Skin of body (tissue), 2 donors: ENCODE results near the gene SMO. TPM values are rescaled to one million over a fixed set of nuclear protein-coding genes. Genes with fewer than 3 reads are reported as not detected.

Experiments
- DNase-seq: peaks from one replicate; lab custom pipeline; 2025; lab: John Stamatoyannopoulos, UW
- total RNA-seq: library from RNA; depleted of rRNA; stranded (reverse); fragments of >200 nt; gene quantifications from one replicate; pipeline ENCODE4 v1.2.3, GENCODE V29; 2014

The SMO gene
- total RNA-seq = 28.8 TPM

GRCh38 chr7:129188372-129188891, at the start of gene SMO:
TSS of gene SMO (plus strand) at chr7:129188633. CDS start at chr7:129189152, 519 bp downstream.
- DNase-seq = peak; percentile 65

- no peak for DNase-seq
Observed at GRCh38 chr7:129143724-129144094, 44.7 kb upstream of the SMO start.

DNA sequence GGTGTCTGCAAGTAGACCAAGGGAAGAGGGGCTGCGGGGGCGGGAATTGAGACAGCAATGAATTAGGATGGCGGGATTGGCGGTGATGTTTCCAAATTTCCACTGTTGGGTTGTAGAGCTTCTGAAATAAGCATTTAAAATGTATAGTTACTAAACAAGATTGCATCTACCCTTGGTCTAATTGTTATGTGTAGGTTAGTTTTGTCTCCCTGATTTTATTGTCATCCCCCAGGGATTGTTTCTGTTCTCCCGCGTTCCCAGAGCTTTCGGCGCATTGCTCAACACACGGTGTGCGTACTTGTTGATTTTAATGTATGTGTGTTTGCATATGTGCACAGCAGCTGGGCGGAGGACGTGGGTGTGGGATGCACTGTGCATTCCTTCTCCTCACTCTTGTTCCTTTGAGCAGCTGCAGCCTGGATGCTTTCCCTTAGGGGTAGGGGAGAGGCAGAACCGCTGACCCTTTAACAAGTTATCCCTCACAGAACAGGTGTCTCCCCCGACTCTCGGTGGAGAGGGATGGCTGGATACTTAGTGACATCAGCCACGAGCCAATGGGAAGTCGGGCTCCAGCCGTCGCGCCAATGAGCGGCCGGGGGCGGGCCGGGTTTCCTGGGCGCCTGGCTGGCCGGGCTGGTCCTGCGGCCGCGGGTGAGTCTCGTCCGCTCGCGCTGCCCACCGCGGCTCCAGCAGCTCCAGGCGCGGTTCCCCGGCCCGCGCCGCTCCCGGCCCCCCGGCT, 44.2 kb upstream of the SMO start, which contains the start of gene TSPAN33:
TSPAN33 (plus strand) TSS at position 613 of the 739 bp plus-strand sequence. CDS start 274 bp downstream, outside the sequence.
- DNase-seq = peak; percentile 21

DNA sequence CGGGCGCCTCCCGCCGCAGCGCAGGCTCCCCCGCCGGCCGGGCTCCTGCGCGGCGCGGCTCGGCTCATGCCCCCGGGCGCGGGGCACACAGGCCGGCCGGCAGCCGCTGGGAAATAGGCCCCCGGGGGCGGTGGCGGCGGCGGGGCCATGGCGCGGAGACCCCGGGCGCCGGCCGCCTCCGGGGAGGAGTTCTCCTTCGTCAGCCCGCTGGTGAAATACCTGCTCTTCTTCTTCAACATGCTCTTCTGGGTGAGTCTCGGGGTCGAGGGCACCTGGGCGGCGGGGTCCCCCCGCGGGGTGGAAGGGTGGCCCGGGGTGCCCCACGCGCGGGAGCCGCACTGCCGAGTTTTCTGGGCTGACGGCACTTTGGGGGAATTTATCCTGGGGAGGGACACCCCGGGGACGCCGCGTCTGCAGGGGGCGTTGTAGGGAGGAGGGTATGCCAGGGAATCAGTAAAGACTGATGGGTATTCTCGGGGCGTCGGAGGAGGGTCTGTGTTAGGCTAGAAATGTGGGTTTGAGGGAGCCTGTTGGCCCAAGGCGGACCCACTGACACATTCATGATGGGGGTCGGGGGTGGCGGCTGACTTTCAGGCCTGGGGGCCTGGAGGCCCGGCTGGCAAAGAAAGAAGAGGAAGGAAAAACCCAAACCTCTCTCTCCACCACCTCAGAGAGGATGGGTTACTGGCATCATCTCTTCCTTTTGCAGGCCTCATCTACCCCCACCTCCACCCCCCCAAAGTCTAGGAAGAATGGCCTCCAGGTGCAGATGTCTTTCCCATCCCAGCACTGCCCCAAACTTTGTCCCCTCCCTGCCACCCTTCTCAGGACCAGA, 43.4 kb upstream of the SMO start:
- no peak for DNase-seq

GRCh38 chr7:129146237-129146979, 42.0 kb upstream of the SMO start:
- no peak for DNase-seq

DNA sequence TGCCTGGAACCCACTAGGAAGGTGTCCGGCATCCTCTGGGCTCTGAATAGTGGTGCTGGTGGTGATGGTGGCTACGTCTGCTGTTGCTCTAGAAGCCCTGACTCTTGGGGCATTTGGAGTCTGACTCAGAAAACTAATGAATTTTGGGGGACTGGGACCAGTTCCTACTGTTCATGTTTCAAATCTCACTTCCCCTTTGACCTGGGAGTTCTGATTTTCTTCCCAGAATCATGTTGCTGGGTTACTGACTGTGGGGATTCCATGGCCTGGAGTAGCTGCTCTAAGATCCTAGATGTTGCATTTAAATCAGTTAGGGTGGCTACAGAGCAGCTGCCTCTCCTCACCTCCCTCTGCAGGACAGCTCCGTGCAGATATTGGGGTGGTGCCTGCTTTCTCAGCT, 40.7 kb upstream of the SMO start:
- no peak for DNase-seq

DNA sequence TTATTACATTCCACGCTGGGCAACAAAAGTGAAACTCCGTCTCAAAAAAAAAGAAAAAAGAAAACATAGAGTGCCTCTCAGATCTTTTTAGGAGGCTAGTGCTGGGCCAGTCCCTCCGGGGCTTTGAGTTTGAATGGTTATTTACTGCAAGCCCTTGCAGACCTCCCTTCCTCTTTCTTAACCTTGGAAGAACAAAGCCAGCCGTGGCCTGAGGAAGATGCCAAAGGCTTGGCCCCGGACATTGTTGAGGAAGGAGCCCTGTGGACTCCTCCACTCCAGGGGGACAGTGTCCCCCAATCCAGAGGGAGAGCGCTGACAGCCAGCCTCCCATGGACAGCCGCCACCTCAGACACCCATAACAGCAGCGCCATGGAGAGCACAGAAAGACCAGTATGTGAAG, 38.9 kb upstream of the SMO start:
- DNase-seq = no peak

- no peak for DNase-seq
Observed at GRCh38 chr7:129150199-129150996, 38.0 kb upstream of the SMO start.

DNA sequence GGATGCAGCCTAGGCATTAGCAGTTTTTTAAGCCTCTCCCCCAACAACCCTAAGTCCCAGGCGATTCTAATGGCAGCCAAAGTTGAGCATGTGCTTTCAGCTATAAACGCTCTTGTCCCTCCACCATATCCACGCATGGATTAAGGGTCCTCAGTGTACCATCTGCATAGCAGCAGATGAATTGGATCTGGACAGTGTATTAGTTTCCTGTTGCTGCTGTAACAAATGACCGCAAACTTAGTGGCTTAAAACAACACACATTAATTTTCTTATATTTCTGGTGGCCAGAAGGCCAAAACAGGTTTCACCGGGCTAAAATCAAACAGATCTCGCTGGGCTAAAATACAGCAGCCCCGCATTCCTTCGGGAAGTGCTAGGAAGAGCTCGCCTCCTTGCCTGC, 30.8 kb upstream of the SMO start:
- DNase-seq = no peak

DNA sequence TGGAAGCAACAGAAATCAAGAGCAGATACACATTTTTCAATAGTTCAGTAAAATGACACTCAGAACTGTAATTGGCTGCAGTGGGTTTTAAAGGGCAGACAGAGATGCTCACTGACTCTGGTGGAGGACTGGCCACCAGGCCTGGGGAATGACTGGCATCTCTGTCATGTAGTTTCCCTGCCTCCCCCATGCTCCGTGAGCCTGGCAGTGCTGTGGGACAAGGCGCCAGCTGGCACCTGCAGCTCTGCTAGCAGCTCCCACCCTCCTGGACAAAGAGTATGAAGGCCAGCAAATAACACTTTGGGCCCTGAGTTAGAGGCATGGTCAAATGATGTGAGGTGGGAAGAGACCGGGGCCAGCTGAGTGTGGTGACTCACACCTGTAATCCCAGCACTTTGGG, 28.9 kb upstream of the SMO start:
- DNase-seq = no peak

GRCh38 chr7:129160161-129160905, 28.1 kb upstream of the SMO start:
- no peak for DNase-seq

GRCh38 chr7:129161524-129162225, 26.8 kb upstream of the SMO start:
- DNase-seq = no peak

GRCh38 chr7:129162732-129163131, 25.7 kb upstream of the SMO start:
- no peak for DNase-seq

DNA sequence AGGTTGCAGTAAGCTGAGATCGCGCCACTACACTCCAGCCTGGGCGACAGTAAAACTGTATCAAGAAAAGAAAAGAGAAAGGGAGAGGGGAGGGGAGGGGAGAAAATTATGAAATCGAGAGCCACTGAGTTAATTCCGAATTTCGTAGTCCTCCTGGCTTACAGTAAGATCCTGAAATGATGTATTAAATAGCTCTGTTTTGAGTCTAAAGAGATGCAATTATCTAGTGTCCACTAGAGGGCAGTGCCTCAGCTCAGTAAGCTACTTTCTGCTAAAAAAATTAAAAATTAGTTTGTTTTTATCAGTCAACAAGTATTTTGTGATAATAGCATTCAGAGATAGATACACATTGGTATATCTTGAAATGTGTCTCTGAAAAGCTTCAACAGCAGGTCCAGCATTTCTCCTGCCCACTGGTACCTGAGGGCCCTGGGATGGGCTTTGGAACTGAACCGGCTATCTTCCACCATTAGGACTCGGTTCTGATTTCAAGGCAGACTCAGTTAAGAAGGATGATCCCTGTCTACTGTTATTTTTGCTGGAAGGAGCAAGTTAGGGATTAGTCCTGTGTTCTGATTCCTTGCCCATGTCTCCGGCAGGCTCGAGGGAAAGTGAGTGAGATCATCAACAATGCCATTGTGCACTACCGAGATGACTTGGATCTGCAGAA, 24.4 kb upstream of the SMO start:
- DNase-seq = peak; percentile 20

- no peak for DNase-seq
Observed at GRCh38 chr7:129166745-129167144, 21.7 kb upstream of the SMO start.

DNA sequence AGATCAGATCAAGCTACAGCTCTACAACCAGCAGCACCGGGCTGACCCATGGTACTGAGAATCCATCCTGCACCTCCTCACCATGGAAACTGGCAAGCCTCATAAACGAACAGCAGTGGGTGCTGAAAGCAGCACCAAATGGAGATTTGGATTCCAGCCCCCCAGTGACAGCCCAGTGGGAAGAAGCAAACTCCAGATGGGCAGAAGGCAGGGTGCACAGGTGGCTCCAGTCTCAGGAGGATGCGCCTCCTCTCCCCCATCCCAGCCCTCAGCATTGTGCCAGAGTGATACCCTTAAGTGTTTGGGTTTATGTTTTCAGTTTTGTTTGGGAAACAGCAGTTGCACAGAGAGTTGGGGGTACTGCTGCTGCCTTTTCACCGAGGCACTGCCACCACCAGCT, 20.6 kb upstream of the SMO start:
- DNase-seq = no peak

- DNase-seq = peak; percentile 14
Observed at GRCh38 chr7:129168231-129169021, 20.0 kb upstream of the SMO start.

- peak; percentile 49 for DNase-seq
Observed at GRCh38 chr7:129169171-129169671, 19.2 kb upstream of the SMO start.
